Naive thymus-derived CD4-positive, alpha-beta T cell (primary cell): ENCODE measurements around the gene LRMDA. TPM values are rescaled to one million over a fixed set of nuclear protein-coding genes. Genes with fewer than 3 reads are reported as not detected.
A peak's percentile ranks its signal among the peaks of the same experiment; 100 is the strongest.

Experiments
- ATAC-seq: fragments of 150-1000 bp; cut with Tn5 transposase; 2 replicates; pipeline ENCODE4 v1.10.0; 2021; ENCODE audit warnings: mild to moderate bottlenecking, moderate library complexity
- CTCF ChIA-PET: fragments of 350-600 bp; sonication (Branson Sonifier 250); formaldehyde crosslinking; loops from one replicate; lab custom pipeline; 2021; ENCODE audit warnings: antibody characterized with exemption; lab: Charles Lee
- POLR2A ChIA-PET: fragments of 350-600 bp; sonication (Branson Sonifier 250); formaldehyde crosslinking; loops from one replicate; lab custom pipeline; 2021; ENCODE audit warnings: antibody characterized with exemption, inconsistent platforms; lab: Charles Lee
- DNase-seq, 9 donors: peaks; one replicate each; pipeline versions ENCODE4 v3.0.0 to v3.0.0-alpha.2; 2020 to 2022; ENCODE audit warnings: mixed read lengths in 1 of 9
- H3K27ac ChIP-seq: one replicate; pipeline ENCODE4 v1.7.0; 2013; ENCODE audit warnings: mild to moderate bottlenecking, low read depth, low read length, moderate library complexity
- H3K27me3 ChIP-seq, 2 donors: one replicate each; pipeline ENCODE4 v1.7.0; 2013; ENCODE audit warnings: low read length in 2 of 2, mild to moderate bottlenecking in 2 of 2, moderate library complexity in 2 of 2; ENCODE audit not compliant: control insufficient read depth in 2 of 2, insufficient read depth in 2 of 2
- H3K36me3 ChIP-seq, 3 experiments: 1 replicate in 2 of 3; 2 replicates in 1 of 3; pipeline ENCODE4 v1.7.0; 2013; ENCODE audit warnings: low read length in 3 of 3, mild to moderate bottlenecking in 3 of 3, moderate library complexity in 1 of 3; ENCODE audit not compliant: insufficient read depth in 3 of 3, control insufficient read depth in 2 of 3
- H3K4me1 ChIP-seq, 2 donors: one replicate each; pipeline ENCODE4 v1.7.0; 2013; ENCODE audit warnings: low read length in 2 of 2, mild to moderate bottlenecking in 2 of 2, moderate library complexity in 1 of 2; ENCODE audit not compliant: control insufficient read depth in 2 of 2, insufficient read depth in 2 of 2
- H3K4me3 ChIP-seq: 2 replicates; pipeline ENCODE4 v1.7.0; 2013; ENCODE audit warnings: mild to moderate bottlenecking, low read length
- H3K9me3 ChIP-seq, 3 experiments: 1 replicate in 2 of 3; 2 replicates in 1 of 3; pipeline ENCODE4 v1.7.0; 2013; ENCODE audit warnings: low read length in 3 of 3; ENCODE audit not compliant: control insufficient read depth in 2 of 3
- H3K27ac Mint-ChIP-seq, 9 donors: one replicate each; pipeline ENCODE4 v1.8.0; 2020 to 2022; ENCODE audit warnings: mixed read lengths in 9 of 9, mild to moderate bottlenecking in 8 of 9, moderate library complexity in 5 of 9, inconsistent platforms in 2 of 9
- H3K27me3 Mint-ChIP-seq, 5 donors: one replicate each; pipeline ENCODE4 v1.8.0; 2021 to 2022; ENCODE audit warnings: mixed read lengths in 5 of 5, mild to moderate bottlenecking in 1 of 5
- H3K36me3 Mint-ChIP-seq, 5 donors: one replicate each; pipeline ENCODE4 v1.8.0; 2020 to 2022; ENCODE audit warnings: mixed read lengths in 5 of 5, mild to moderate bottlenecking in 3 of 5, inconsistent platforms in 1 of 5
- H3K4me1 Mint-ChIP-seq, 7 donors: one replicate each; pipeline ENCODE4 v1.8.0; 2020 to 2022; ENCODE audit warnings: mixed read lengths in 7 of 7, mild to moderate bottlenecking in 3 of 7, inconsistent platforms in 1 of 7
- H3K4me3 Mint-ChIP-seq, 10 donors: one replicate each; pipeline ENCODE4 v1.8.0; 2020 to 2022; ENCODE audit warnings: mild to moderate bottlenecking in 10 of 10, mixed read lengths in 10 of 10, moderate library complexity in 6 of 10, inconsistent platforms in 2 of 10
- H3K9me3 Mint-ChIP-seq, 11 donors: one replicate each; pipeline ENCODE4 v1.8.0; 2020 to 2022; ENCODE audit warnings: mixed read lengths in 11 of 11, mild to moderate bottlenecking in 4 of 11, inconsistent platforms in 1 of 11, moderate library complexity in 1 of 11
- intact Hi-C, 2 donors: fragments of 100-400 bp; cut with micrococcal nuclease; formaldehyde crosslinking; loops; one replicate each; pipeline ENCODE4 v1.15.1; 2023
- polyA plus RNA-seq, 2 donors: library from polyadenylated mRNA; unstranded; fragments of 300-500 nt; fragmentation: Illumina TruSeq; gene quantifications; one replicate each; pipeline ENCODE4 v1.2.3, GENCODE V29; 2021
- total RNA-seq, 6 experiments: library from RNA in 5 of 6; stranded (reverse) in 5 of 6; gene quantifications; 1 replicate in 5 of 6; 2 replicates in 1 of 6; pipeline ENCODE4 v1.2.3 and lab custom pipeline; 2021 to 2026

Gene LRMDA
- total and polyA plus RNA-seq, 7 experiments from 2014 or later: 0.57 to 14.9 (median 3.0) TPM; not detected in 4

DNA sequence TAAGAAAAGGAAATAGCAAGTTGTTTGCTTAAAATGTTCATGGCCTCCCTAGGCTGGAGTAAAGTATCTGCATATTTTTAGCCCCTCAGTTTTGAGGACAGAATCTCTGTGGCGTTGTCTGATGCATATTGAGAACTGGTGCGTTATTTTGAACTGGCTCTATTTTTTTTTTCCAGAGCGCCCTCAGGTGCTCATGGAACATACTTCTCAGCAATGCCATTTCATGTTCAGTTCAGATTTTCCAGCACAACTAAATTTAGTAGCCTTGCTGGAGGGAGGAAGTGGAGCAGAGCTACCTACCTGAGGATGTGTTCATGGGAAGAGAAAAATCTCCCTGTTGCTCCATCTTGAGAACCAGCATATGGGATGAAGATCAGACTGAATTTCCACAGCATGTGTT lies 870.5 kb downstream of the LRMDA start:
- no peak overlapping the region for H3K27ac Mint-ChIP-seq

GRCh38 chr10:76302481-76302880 lies 871.1 kb downstream of the LRMDA start:
- peaks cover 0 to 12% (median 4%) of the 10 kb centered on the region in 5 donors for H3K27me3 Mint-ChIP-seq
- H3K36me3 Mint-ChIP-seq: no peaks in the 10 kb centered on the region
- peaks cover 0 to 13% (median 0%) of the 10 kb centered on the region in 7 donors for H3K4me1 Mint-ChIP-seq
- no peaks in the 10 kb centered on the region for H3K36me3 ChIP-seq
- POLR2A ChIA-PET: no interaction called here
- H3K27ac Mint-ChIP-seq: no peak overlapping the region
- DNase-seq (no peak), ATAC-seq (no peak)
- no peak overlapping the region for H3K4me3 Mint-ChIP-seq
- H3K4me1 ChIP-seq: no peaks in the 10 kb centered on the region
- no peaks in the 10 kb centered on the region for H3K27me3 ChIP-seq
- no peak overlapping the region for H3K4me3 ChIP-seq
- intact Hi-C loops: loop anchor here in 1 of 2 donors (2.0 kb wide), 1 partner anchor 200 kb away; no protein-coding TSS in a partner anchor
- CTCF ChIA-PET: no interaction called here
- H3K27ac ChIP-seq: no peak overlapping the region
- H3K9me3 Mint-ChIP-seq: peaks cover 0 to 8% (median 0%) of the 10 kb centered on the region in 11 donors
- no peaks in the 10 kb centered on the region for H3K9me3 ChIP-seq

More for the DNA sequence above, 870.5 kb downstream of the LRMDA start:
- DNase-seq: no peak
- no peaks in the 10 kb centered on the region for H3K4me1 ChIP-seq
- ChIA-PET CTCF (no interaction called here), POLR2A (no interaction called here)
- no peak for ATAC-seq
- H3K4me1 Mint-ChIP-seq: peaks cover 0 to 13% (median 0%) of the 10 kb centered on the region in 7 donors
- H3K27me3 ChIP-seq: no peaks in the 10 kb centered on the region
- H3K9me3 ChIP-seq: no peaks in the 10 kb centered on the region
- peaks cover 0 to 7% (median 4%) of the 10 kb centered on the region in 5 donors for H3K27me3 Mint-ChIP-seq
- no peaks in the 10 kb centered on the region for H3K36me3 Mint-ChIP-seq
- no peaks in the 10 kb centered on the region for H3K36me3 ChIP-seq
- no peak overlapping the region for H3K4me3 Mint-ChIP-seq
- H3K27ac ChIP-seq: no peak overlapping the region
- intact Hi-C loops: loop anchor here in 1 of 2 donors (2.0 kb wide), 1 partner anchor 199 kb away; no protein-coding TSS in a partner anchor
- H3K9me3 Mint-ChIP-seq: peaks cover 0 to 8% (median 0%) of the 10 kb centered on the region in 11 donors
- no peak overlapping the region for H3K4me3 ChIP-seq

- H3K36me3 Mint-ChIP-seq: no peaks in the 10 kb centered on the region
- no peak overlapping the region for H3K27ac Mint-ChIP-seq
- ATAC-seq (no peak), DNase-seq (no peak)
- H3K27ac ChIP-seq: no peak overlapping the region
- H3K9me3 Mint-ChIP-seq: peaks cover 0 to 8% (median 0%) of the 10 kb centered on the region in 11 donors
- intact Hi-C loops: loop anchor here in 1 of 2 donors (2.0 kb wide), 1 partner anchor 200 kb away; no protein-coding TSS in a partner anchor
- peaks cover 0 to 13% (median 0%) of the 10 kb centered on the region in 7 donors for H3K4me1 Mint-ChIP-seq
- no peak overlapping the region for H3K4me3 ChIP-seq
- H3K4me3 Mint-ChIP-seq: no peak overlapping the region
- POLR2A ChIA-PET: no interaction called here
- H3K4me1 ChIP-seq: no peaks in the 10 kb centered on the region
- H3K27me3 ChIP-seq: no peaks in the 10 kb centered on the region
- H3K36me3 ChIP-seq: no peaks in the 10 kb centered on the region
- peaks cover 0 to 12% (median 4%) of the 10 kb centered on the region in 5 donors for H3K27me3 Mint-ChIP-seq
- H3K9me3 ChIP-seq: no peaks in the 10 kb centered on the region
- CTCF ChIA-PET: interaction anchor here (0.7 kb wide), 1 partner anchor 638 kb away, joined by 5 read pairs; no protein-coding TSS in a partner anchor
Measured at GRCh38 chr10:76302961-76303630, 871.7 kb downstream of the LRMDA start.

GRCh38 chr10:76303682-76304316 lies 872.4 kb downstream of the LRMDA start:
- POLR2A ChIA-PET: no interaction called here

DNA sequence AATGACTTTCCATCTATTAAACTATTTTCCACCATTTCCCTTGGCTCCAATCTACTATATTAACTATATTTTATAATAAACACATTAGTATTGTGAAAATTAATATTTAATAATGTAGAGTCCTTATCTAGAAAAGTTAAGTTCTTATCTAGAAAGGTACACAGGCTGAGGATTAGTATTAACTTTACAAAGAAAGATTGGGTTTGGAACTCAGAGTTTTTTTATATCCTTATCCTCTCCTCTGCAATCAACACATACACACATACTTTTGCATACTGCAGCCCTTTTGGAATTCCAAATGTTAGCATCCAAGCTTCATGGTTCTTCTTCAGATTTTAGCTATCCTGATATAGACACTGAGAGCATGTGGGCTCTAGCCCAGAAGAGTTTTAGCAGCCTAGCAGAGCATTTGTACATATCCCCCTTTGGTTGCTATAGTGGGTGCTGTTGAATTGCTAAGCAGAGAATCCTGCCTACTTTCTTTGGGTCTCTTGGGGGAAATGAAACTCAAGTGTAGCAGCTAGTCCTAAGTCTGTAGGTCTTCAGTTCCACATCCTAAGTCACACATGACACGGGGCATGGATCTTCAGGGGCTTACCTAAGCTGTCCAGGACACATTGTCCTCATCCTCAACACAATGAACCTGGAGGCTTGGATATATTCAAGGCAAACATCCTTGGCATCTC lies 874.6 kb downstream of the LRMDA start:
- Histone ChIP-seq H3K4me1 (no peaks in the 10 kb centered on the region), H3K9me3 (no peaks in the 10 kb centered on the region), H3K36me3 (no peaks in the 10 kb centered on the region), H3K4me3 (no peak overlapping the region), H3K27me3 (no peaks in the 10 kb centered on the region), H3K27ac (no peak overlapping the region)
- Mint-ChIP-seq H3K9me3 (peaks cover 0 to 7% (median 0%) of the 10 kb centered on the region in 11 donors), H3K27ac (no peak overlapping the region), H3K4me1 (peaks cover 0 to 13% (median 0%) of the 10 kb centered on the region in 7 donors), H3K36me3 (no peaks in the 10 kb centered on the region), H3K4me3 (no peak overlapping the region), H3K27me3 (peaks cover 0 to 19% (median 4%) of the 10 kb centered on the region in 5 donors)
- ATAC-seq: no peak
- ChIA-PET CTCF (no interaction called here), POLR2A (no interaction called here)
- DNase-seq: no peak
- intact Hi-C loops: no loop called here

More at GRCh38 chr10:76303682-76304316, 872.4 kb downstream of the LRMDA start:
- H3K9me3 ChIP-seq: no peaks in the 10 kb centered on the region
- DNase-seq: peak in 4 of 9 donors; percentile 3 to 35 (median 13)
- intact Hi-C loops: loop anchor here in 1 of 2 donors (2.0 kb wide), 1 partner anchor 201 kb away; no protein-coding TSS in a partner anchor
- CTCF ChIA-PET: interaction anchor here (0.7 kb wide), 1 partner anchor 639 kb away, joined by 5 read pairs; no protein-coding TSS in a partner anchor
- H3K27ac Mint-ChIP-seq: no peak overlapping the region
- no peaks in the 10 kb centered on the region for H3K36me3 ChIP-seq
- no peaks in the 10 kb centered on the region for H3K27me3 ChIP-seq
- H3K4me1 Mint-ChIP-seq: peaks cover 0 to 13% (median 0%) of the 10 kb centered on the region in 7 donors
- H3K27ac ChIP-seq: no peak overlapping the region
- no peaks in the 10 kb centered on the region for H3K4me1 ChIP-seq
- H3K27me3 Mint-ChIP-seq: peaks cover 0 to 14% (median 4%) of the 10 kb centered on the region in 5 donors
- no peaks in the 10 kb centered on the region for H3K36me3 Mint-ChIP-seq
- no peak overlapping the region for H3K4me3 ChIP-seq
- no peak overlapping the region for H3K4me3 Mint-ChIP-seq
- H3K9me3 Mint-ChIP-seq: peaks cover 0 to 8% (median 0%) of the 10 kb centered on the region in 11 donors
- ATAC-seq: peak; percentile 54

- no peaks in the 10 kb centered on the region for H3K9me3 ChIP-seq
- H3K27me3 ChIP-seq: no peaks in the 10 kb centered on the region
- peaks cover 0 to 19% (median 4%) of the 10 kb centered on the region in 5 donors for H3K27me3 Mint-ChIP-seq
- intact Hi-C loops: no loop called here
- DNase-seq: no peak
- no peak overlapping the region for H3K4me3 Mint-ChIP-seq
- H3K36me3 Mint-ChIP-seq: no peaks in the 10 kb centered on the region
- no peaks in the 10 kb centered on the region for H3K36me3 ChIP-seq
- H3K27ac Mint-ChIP-seq: no peak overlapping the region
- CTCF ChIA-PET: no interaction called here
- POLR2A ChIA-PET: no interaction called here
- peak; percentile 52 for ATAC-seq
- peaks cover 0 to 7% (median 0%) of the 10 kb centered on the region in 11 donors for H3K9me3 Mint-ChIP-seq
- H3K27ac ChIP-seq: no peak overlapping the region
- no peaks in the 10 kb centered on the region for H3K4me1 ChIP-seq
- no peak overlapping the region for H3K4me3 ChIP-seq
- peaks cover 0 to 8% (median 0%) of the 10 kb centered on the region in 7 donors for H3K4me1 Mint-ChIP-seq
Measured at GRCh38 chr10:76306856-76307255, 875.4 kb downstream of the LRMDA start.
